SK-N-SH (cell line): ENCODE measurements around the gene CACNA2D1. TPM values are rescaled to one million over a fixed set of nuclear protein-coding genes. Genes with fewer than 3 reads are reported as not detected.

Source experiments
- CTCF ChIA-PET: fragments of 300-600, 350-600 bp; formaldehyde crosslinking; extraction: SDS; loops from one replicate; lab custom pipeline; 2021; lab: Yijun Ruan, JAX
- POLR2A ChIA-PET: fragments of 350-600 bp; sonication (Branson Sonifier 250); formaldehyde crosslinking; extraction: SDS; loops from one replicate; lab custom pipeline; 2020; ENCODE audit warnings: antibody characterized with exemption, inconsistent platforms; lab: Yijun Ruan, JAX
- DNase-seq: peaks from one replicate; pipeline ENCODE4 v3.0.0; 2012
- H2AFZ ChIP-seq: fragments of 200-600 bp; sonication (generic); 2 replicates; pipeline ENCODE4 v1.8.1; 2016; ENCODE audit warnings: antibody characterized with exemption, mild to moderate bottlenecking, low read depth
- H3F3A ChIP-seq: fragments of 200-600 bp; sonication (generic); replicated peaks from 2 replicates; pipeline ENCODE3; 2016; ENCODE audit warnings: antibody characterized with exemption, mild to moderate bottlenecking; ENCODE audit not compliant: insufficient read depth
- H3K27ac ChIP-seq, 2 experiments: fragments of 200-500 bp in 1 of 2; fragments of 200-600 bp in 1 of 2; sonication (Bioruptor generic) in 1 of 2; sonication (generic), shearing (Covaris generic) in 1 of 2; 2 replicates each; pipeline versions ENCODE4 v1.5.1 to v1.6.1; 2014 to 2016; ENCODE audit warnings: low read depth in 2 of 2, inconsistent platforms in 1 of 2, low read length in 1 of 2, mild to moderate bottlenecking in 1 of 2, mixed read lengths in 1 of 2
- H3K27me3 ChIP-seq: fragments of 200-600 bp; sonication (generic), shearing (Covaris generic); 2 replicates; pipeline ENCODE4 v1.6.1; 2016; ENCODE audit warnings: mixed run types; ENCODE audit not compliant: insufficient read depth
- H3K36me3 ChIP-seq, 2 experiments: fragments of 200-500 bp in 1 of 2; fragments of 200-600 bp in 1 of 2; sonication (Bioruptor generic) in 1 of 2; sonication (generic) in 1 of 2; replicated peaks in 1 of 2; 2 replicates each; pipeline versions ENCODE3 to v1.5.1; 2014 to 2016; ENCODE audit warnings: low read length in 1 of 2, mild to moderate bottlenecking in 1 of 2; ENCODE audit not compliant: insufficient read depth in 2 of 2, control insufficient read depth in 1 of 2
- H3K4me1 ChIP-seq, 2 experiments: fragments of 200-500 bp in 1 of 2; fragments of 200-600 bp in 1 of 2; sonication (Bioruptor generic) in 1 of 2; sonication (generic), shearing (Covaris generic) in 1 of 2; 2 replicates each; pipeline versions ENCODE4 v1.5.1 to v1.6.1; 2014 to 2016; ENCODE audit warnings: low read depth in 1 of 2, low read length in 1 of 2, mixed run types in 1 of 2; ENCODE audit not compliant: insufficient read depth in 2 of 2, control insufficient read depth in 1 of 2
- H3K4me2 ChIP-seq: fragments of 200-600 bp; sonication (generic), shearing (Covaris generic); 2 replicates; pipeline ENCODE4 v1.6.1; 2017; ENCODE audit warnings: mixed run types
- H3K4me3 ChIP-seq, 2 experiments: fragments of 200-500 bp in 1 of 2; fragments of 200-600 bp in 1 of 2; sonication (Bioruptor generic) in 1 of 2; sonication (generic), shearing (Covaris generic) in 1 of 2; 2 replicates each; pipeline versions ENCODE4 v1.5.1 to v1.8.1; 2014 to 2016; ENCODE audit warnings: low read depth in 2 of 2, inconsistent platforms in 1 of 2, low read length in 1 of 2, mild to moderate bottlenecking in 1 of 2, mixed read lengths in 1 of 2, moderate library complexity in 1 of 2
- H3K79me2 ChIP-seq: fragments of 200-600 bp; sonication (generic); 2 replicates; pipeline ENCODE4 v1.8.1; 2017; ENCODE audit warnings: mild to moderate bottlenecking; ENCODE audit not compliant: insufficient read depth
- H3K9ac ChIP-seq: fragments of 200-600 bp; sonication (generic); 2 replicates; pipeline ENCODE4 v1.6.1; 2017; ENCODE audit warnings: mixed run types
- H3K9me2 ChIP-seq: fragments of 200-600 bp; sonication (generic); 2 replicates; pipeline ENCODE4 v1.6.1; 2017; ENCODE audit warnings: mixed run types
- H3K9me3 ChIP-seq: fragments of 200-600 bp; sonication (generic); 2 replicates; pipeline ENCODE4 v1.6.1; 2017; ENCODE audit warnings: mixed run types, mild to moderate bottlenecking, moderate library complexity
- H4K20me1 ChIP-seq: fragments of 200-600 bp; sonication (generic); 2 replicates; pipeline ENCODE4 v1.6.1; 2017; ENCODE audit warnings: mild to moderate bottlenecking, mixed run types; ENCODE audit not compliant: insufficient read depth
- ELF1 ChIP-seq: IDR thresholded peaks from 2 replicates; pipeline ENCODE4 v1.4.0; 2012
- EZH2phosphoT487 ChIP-seq: fragments of 200-600 bp; sonication (generic); IDR thresholded peaks from 2 replicates; pipeline ENCODE4 v1.6.1; 2017; ENCODE audit warnings: low read depth, mixed run types, mild to moderate bottlenecking, antibody characterized with exemption, moderate library complexity, borderline replicate concordance
- FOXJ3 ChIP-seq: sonication (generic); formaldehyde crosslinking; IDR thresholded peaks from 2 replicates; pipeline ENCODE4 v1.5.1; 2020; ENCODE audit warnings: mild to moderate bottlenecking, missing genetic modification reagents
- FOXM1 ChIP-seq: IDR thresholded peaks from 2 replicates; pipeline ENCODE4 v1.4.0; 2012; ENCODE audit warnings: low read depth, mild to moderate bottlenecking
- GABPA ChIP-seq: IDR thresholded peaks from 2 replicates; pipeline ENCODE4 v1.4.0; 2012; ENCODE audit warnings: low read depth, mild to moderate bottlenecking
- GATA2 ChIP-seq: sonication (generic); formaldehyde crosslinking; IDR thresholded peaks from 2 replicates; pipeline ENCODE4 v1.5.0; 2020; ENCODE audit warnings: mild to moderate bottlenecking, missing genetic modification reagents
- IRF3 ChIP-seq: fragments of 150-350 bp; IDR thresholded peaks from 2 replicates; pipeline ENCODE4 v1.6.1; 2016; ENCODE audit warnings: mild to moderate bottlenecking, low read depth, low read length
- JUND ChIP-seq: IDR thresholded peaks from 2 replicates; pipeline ENCODE4 v1.4.0; 2012
- MAX ChIP-seq: IDR thresholded peaks from 2 replicates; pipeline ENCODE4 v1.4.0; 2012; ENCODE audit warnings: low read depth
- PBX3 ChIP-seq: IDR thresholded peaks from 2 replicates; pipeline ENCODE4; 2012
- POLR2AphosphoS5 ChIP-seq: IDR thresholded peaks from 2 replicates; pipeline ENCODE4 v1.6.1; 2012; ENCODE audit warnings: low read depth, low read length
- RAD21 ChIP-seq: IDR thresholded peaks from 2 replicates; pipeline ENCODE4 v1.6.1; 2012; ENCODE audit warnings: mild to moderate bottlenecking, low read length
- RCOR1 ChIP-seq: fragments of 150-350 bp; IDR thresholded peaks from 2 replicates; pipeline ENCODE4 v1.6.1; 2017; ENCODE audit warnings: antibody characterized with exemption, low read length
- REST ChIP-seq: IDR thresholded peaks from 2 replicates; pipeline ENCODE4 v1.6.1; 2012; ENCODE audit warnings: mild to moderate bottlenecking, low read depth, low read length, moderate library complexity
- RFX5 ChIP-seq: IDR thresholded peaks from 2 replicates; pipeline ENCODE4 v1.6.1; 2012; ENCODE audit warnings: mild to moderate bottlenecking, improper control_type of control experiment, low read length
- SIN3A ChIP-seq: IDR thresholded peaks from 2 replicates; pipeline ENCODE4 v1.6.1; 2012; ENCODE audit warnings: low read depth, mild to moderate bottlenecking, low read length, moderate library complexity, borderline replicate concordance
- SMC3 ChIP-seq: IDR thresholded peaks from 2 replicates; pipeline ENCODE4 v1.6.1; 2012; ENCODE audit warnings: low read depth, low read length, improper control_type of control experiment
- TAF1 ChIP-seq: IDR thresholded peaks from 2 replicates; pipeline ENCODE4 v1.6.1; 2012; ENCODE audit warnings: low read depth, mild to moderate bottlenecking, low read length, moderate library complexity, borderline replicate concordance
- TCF12 ChIP-seq: IDR thresholded peaks from 2 replicates; pipeline ENCODE4 v1.4.0; 2012
- TEAD4 ChIP-seq: IDR thresholded peaks from 2 replicates; pipeline ENCODE4 v1.4.0; 2012; ENCODE audit warnings: mild to moderate bottlenecking, borderline replicate concordance; ENCODE audit not compliant: insufficient read depth
- USF2 ChIP-seq: fragments of 150-350 bp; IDR thresholded peaks from 2 replicates; pipeline ENCODE4 v1.6.1; 2017; ENCODE audit warnings: antibody characterized with exemption, low read length, low read depth, borderline replicate concordance
- YY1 ChIP-seq: IDR thresholded peaks from 2 replicates; pipeline ENCODE4 v1.4.0; 2012; ENCODE audit warnings: low read depth, mild to moderate bottlenecking
- WGBS: methylation state at CpG from one replicate; pipeline ENCODE4 v1.1.6; 2017; ENCODE audit warnings: low lambda C conversion rate; 5-methylcytosine and 5-hydroxymethylcytosine counted together
- polyA plus RNA-seq, 3 experiments: library from polyadenylated mRNA; depleted of rRNA; stranded (reverse); fragments of >200 nt; gene quantifications; 2 replicates each; pipeline ENCODE4 v1.2.3, GENCODE V29; 2012

The CACNA2D1 gene
- polyA plus RNA-seq, 1 of the 3 experiments (the other 2 are of a cell fraction), result 3.4 TPM

GRCh38 chr7:82005056-82005455 is 438.5 kb downstream of the CACNA2D1 start:
- Histone ChIP-seq H3K4me1 (peaks cover 0 to 10% of the 10 kb centered on the region in 2 experiments; a peak in 2 of 4 replicates), H4K20me1 (no peaks in the 10 kb centered on the region), H3K4me3 (no peak overlapping the region), H3K36me3 (peaks cover 19 to 31% of the 10 kb centered on the region in 2 experiments), H3F3A (peaks cover 5% of the 10 kb centered on the region), H3K9ac (no peak overlapping the region), H3K27ac (peak overlapping the region in 1 of 2 experiments; percentile 67; a peak in 2 of 4 replicates), H3K4me2 (no peak overlapping the region), H3K9me3 (no peaks in the 10 kb centered on the region), H3K79me2 (no peaks in the 10 kb centered on the region), H3K9me2 (no peaks in the 10 kb centered on the region), H2AFZ (no peak overlapping the region), H3K27me3 (no peaks in the 10 kb centered on the region)
- 95% methylated on average over 2 of the region's 2 CpGs for WGBS
- TF ChIP-seq ELF1, result no peak
- no peak for TF ChIP-seq TAF1
- no peak for TF ChIP-seq SMC3
- no peak for TF ChIP-seq SIN3A
- no peak for TF ChIP-seq USF2
- no peak for TF ChIP-seq JUND
- DNase-seq, result no peak
- CTCF ChIA-PET, result interaction anchor here (0.6 to 1.5 kb wide), 5 partner anchors 10 to 567 kb away, joined by 3 to 5 read pairs (median 4); no protein-coding TSS in a partner anchor
- POLR2A ChIA-PET, result no interaction called here

GRCh38 chr7:81993186-81993585 is 450.4 kb downstream of the CACNA2D1 start:
- Histone ChIP-seq H3F3A (no peaks in the 10 kb centered on the region), H4K20me1 (no peaks in the 10 kb centered on the region), H3K4me3 (no peak overlapping the region), H3K9me2 (no peaks in the 10 kb centered on the region), H3K9me3 (no peaks in the 10 kb centered on the region), H3K9ac (no peak overlapping the region), H3K27me3 (no peaks in the 10 kb centered on the region), H3K79me2 (no peaks in the 10 kb centered on the region), H2AFZ (no peak overlapping the region), H3K27ac (no peak overlapping the region), H3K4me2 (no peak overlapping the region), H3K4me1 (no peaks in the 10 kb centered on the region; a peak in 1 of 4 replicates), H3K36me3 (peaks cover 36 to 42% of the 10 kb centered on the region in 2 experiments)
- DNase-seq, result no peak
- TF ChIP-seq ELF1, result no peak
- no peak for TF ChIP-seq FOXM1
- TF ChIP-seq IRF3, result no peak
- TF ChIP-seq TCF12, result no peak
- no peak for TF ChIP-seq GATA2 (CRISPR knock-in tag)
- no peak for TF ChIP-seq TEAD4
- TF ChIP-seq YY1, result no peak
- TF ChIP-seq TAF1, result no peak
- TF ChIP-seq RAD21, result no peak
- no peak for TF ChIP-seq FOXJ3 (CRISPR knock-in tag)
- TF ChIP-seq POLR2AphosphoS5, result no peak
- TF ChIP-seq EZH2phosphoT487, result no peak
- TF ChIP-seq PBX3, result no peak
- no peak for TF ChIP-seq RCOR1
- TF ChIP-seq RFX5, result no peak
- no peak for TF ChIP-seq GABPA
- TF ChIP-seq JUND, result no peak
- TF ChIP-seq MAX, result no peak
- TF ChIP-seq REST, result no peak
- ChIA-PET CTCF (interaction anchor here (0.8 kb wide), 2 partner anchors 495 to 612 kb away, joined by 3 read pairs; no protein-coding TSS in a partner anchor), POLR2A (no interaction called here)
